ENCODE measurements around the gene NKIRAS2. TPM values are rescaled to one million over a fixed set of nuclear protein-coding genes. Genes with fewer than 3 reads are reported as not detected.

The NKIRAS2 gene
- polyA plus RNA-seq, 1 donor from 2014 or later, result 60.2 TPM

GRCh38 chr17:41998497-41998896 lies 21.4 kb upstream of the NKIRAS2 start:
- Histone ChIP-seq H3K27ac (ENCODE audit: low read length) (no peak overlapping the region), H3K36me3 (ENCODE audit: insufficient read depth, low read length) (peaks cover 16% of the 10 kb centered on the region), H3K4me3 (ENCODE audit: low read length) (no peak overlapping the region), H3K4me2 (ENCODE audit: low read length) (no peak overlapping the region), H3F3A (ENCODE audit: insufficient read depth, low read length, poor library complexity, severe bottlenecking) (no peaks in the 10 kb centered on the region), H2AFZ (ENCODE audit: low read depth, low read length) (no peak overlapping the region), H3K79me2 (replicated peaks; ENCODE audit: insufficient read depth, low read length) (peaks cover 8% of the 10 kb centered on the region), H3K27me3 (ENCODE audit: insufficient read depth, low read depth, low read length) (no peaks in the 10 kb centered on the region), H3K9ac (ENCODE audit: low read length) (no peak overlapping the region), H3K9me3 (ENCODE audit: low read length) (no peaks in the 10 kb centered on the region), H4K20me1 (ENCODE audit: insufficient read depth) (no peaks in the 10 kb centered on the region), H3K9me2 (ENCODE audit: insufficient read depth, low read length) (no peaks in the 10 kb centered on the region)
- TF ChIP-seq EP300 (conservative IDR thresholded peaks at IDR 0.05; ENCODE audit: poor library complexity, severe bottlenecking), result no peak
- TF ChIP-seq MXI1 (conservative IDR thresholded peaks at IDR 0.05; ENCODE audit: poor library complexity, severe bottlenecking), result no peak
- no peak for TF ChIP-seq EZH2 (IDR thresholded peaks at IDR 0.05; ENCODE audit: borderline replicate concordance, insufficient read depth, low read length, poor library complexity, severe bottlenecking)
- no peak for TF ChIP-seq RAD21 (conservative IDR thresholded peaks at IDR 0.05)

GRCh38 chr17:42000413-42001133 lies 19.3 kb upstream of the NKIRAS2 start:
- Histone ChIP-seq H3K79me2 (replicated peaks; ENCODE audit: insufficient read depth, low read length) (peaks cover 8% of the 10 kb centered on the region), H3K9ac (ENCODE audit: low read length) (no peak overlapping the region), H4K20me1 (ENCODE audit: insufficient read depth) (no peaks in the 10 kb centered on the region), H3K9me3 (ENCODE audit: low read length) (no peaks in the 10 kb centered on the region), H3K36me3 (ENCODE audit: insufficient read depth, low read length) (peaks cover 10% of the 10 kb centered on the region), H3K4me3 (ENCODE audit: low read length) (no peak overlapping the region), H3K4me2 (ENCODE audit: low read length) (no peak overlapping the region), H3K9me2 (ENCODE audit: insufficient read depth, low read length) (no peaks in the 10 kb centered on the region), H3K27me3 (ENCODE audit: insufficient read depth, low read depth, low read length) (no peaks in the 10 kb centered on the region), H3K27ac (ENCODE audit: low read length) (no peak overlapping the region), H3F3A (ENCODE audit: insufficient read depth, low read length, poor library complexity, severe bottlenecking) (no peaks in the 10 kb centered on the region), H2AFZ (ENCODE audit: low read depth, low read length) (no peak overlapping the region)
- TF ChIP-seq SMC3 (conservative IDR thresholded peaks at IDR 0.05; ENCODE audit: poor library complexity) (no peak), CTCF (IDR thresholded peaks at IDR 0.05; ENCODE audit: poor library complexity, severe bottlenecking) (no peak), RAD21 (conservative IDR thresholded peaks at IDR 0.05) (no peak), REST (IDR thresholded peaks at IDR 0.05; ENCODE audit: borderline replicate concordance) (no peak), TAF1 (IDR thresholded peaks at IDR 0.05; ENCODE audit: low read depth) (no peak), EZH2 (IDR thresholded peaks at IDR 0.05; ENCODE audit: borderline replicate concordance, insufficient read depth, low read length, poor library complexity, severe bottlenecking) (no peak), POLR2AphosphoS5 (IDR thresholded peaks at IDR 0.05) (no peak), EP300 (conservative IDR thresholded peaks at IDR 0.05; ENCODE audit: poor library complexity, severe bottlenecking) (no peak), MXI1 (conservative IDR thresholded peaks at IDR 0.05; ENCODE audit: poor library complexity, severe bottlenecking) (no peak)

All from neural cell (in vitro differentiated cells).